ENCODE results near the gene ATXN1L. TPM values are rescaled to one million over a fixed set of nuclear protein-coding genes. Genes with fewer than 3 reads are reported as not detected.
"Not testable (repeated sequence)": the region's sequence is repeated elsewhere in the genome, so short reads cannot be mapped to it uniquely, and the experiment has no call there.

ATXN1L gene
- total and polyA plus RNA-seq, 2 experiments from 2014 or later = 6.8 to 10.2 TPM

DNA sequence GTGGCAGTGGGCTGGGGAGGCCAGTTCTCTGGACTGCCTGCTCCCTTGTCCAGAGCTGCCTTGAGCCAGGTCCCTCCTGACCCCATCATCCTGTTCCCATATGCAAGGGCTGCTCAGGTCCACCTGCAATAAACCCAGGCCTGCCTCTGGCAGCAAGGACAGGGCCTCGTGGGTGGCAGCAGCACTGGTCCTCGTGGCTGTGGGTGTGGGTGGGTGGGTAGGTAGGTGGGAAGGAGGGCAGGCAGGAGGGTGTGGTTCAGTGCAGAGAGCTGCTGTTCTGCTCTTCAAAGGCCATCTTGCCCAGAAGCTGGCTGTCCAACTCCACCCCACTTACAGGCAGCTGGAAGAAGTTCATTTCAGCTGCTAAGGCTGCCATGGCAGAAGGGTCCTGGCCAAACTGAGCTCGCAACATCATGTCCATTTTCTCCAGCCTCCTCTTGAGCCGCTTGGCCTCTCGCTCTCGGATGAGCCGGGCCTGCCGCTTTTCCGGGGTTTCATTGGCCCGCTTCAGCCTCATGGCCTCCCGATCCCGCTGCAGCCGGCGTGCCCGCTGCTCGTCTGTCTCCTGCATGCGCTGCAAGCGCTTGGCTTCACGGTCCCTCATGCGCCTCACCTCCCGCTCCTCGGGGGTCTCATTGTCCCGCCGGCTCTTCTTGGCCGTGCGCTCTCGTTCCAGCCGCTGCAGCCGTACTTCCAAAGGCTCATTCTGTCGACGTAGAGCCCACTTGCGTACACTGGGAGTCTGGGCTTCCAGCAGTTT, 14.2 kb downstream of the ATXN1L start:
- H3K9me2 ChIP-seq (ENCODE audit: insufficient read depth) = no peaks in the 10 kb centered on the region
- H3K4me2 ChIP-seq (ENCODE audit: unreplicated experiment) = no peak overlapping the region
- no peak overlapping the region for H3K9ac ChIP-seq
- H2AFZ ChIP-seq = no peak overlapping the region
- in situ Hi-C loops (cut with MboI) = no loop called here
- no peaks in the 10 kb centered on the region for H3K4me1 ChIP-seq (ENCODE audit: insufficient read depth)
- no peak overlapping the region for H3K4me3 ChIP-seq
- H3K27ac ChIP-seq = no peak overlapping the region
- WGBS, 2 experiments (ENCODE audit: low coverage in 1 of 2, low lambda C conversion rate in 2 of 2, missing lambda C conversion rate in 2 of 2) = 92 to 96% methylated on average over 31 to 32 of the region's 32 CpGs
- H3F3A ChIP-seq (ENCODE audit: insufficient read depth) = 0 out of 2 replicates have a peak, but pooled peaks cover 8% of the 10 kb centered on the region
- H3K27me3 ChIP-seq (replicated peaks; ENCODE audit: insufficient read depth) = no peaks in the 10 kb centered on the region
- no peaks in the 10 kb centered on the region for H4K20me1 ChIP-seq (ENCODE audit: insufficient read depth)
- no peak for DNase-seq
- H3K79me2 ChIP-seq (ENCODE audit: insufficient read depth) = peaks cover 35% of the 10 kb centered on the region
- no peak for TF ChIP-seq EZH2phosphoT487 (IDR thresholded peaks at IDR 0.05; ENCODE audit: insufficient read depth, low read depth)
- TF ChIP-seq EZH2 (IDR thresholded peaks at IDR 0.05; ENCODE audit: insufficient read depth, poor library complexity, severe bottlenecking) = no peak
- H3K36me3 ChIP-seq (ENCODE audit: low read depth) = peaks cover 8% of the 10 kb centered on the region; the same call in 1 of the 2 replicates
- H3K9me3 ChIP-seq (ENCODE audit: low read depth) = no peaks in the 10 kb centered on the region

- TF ChIP-seq EZH2 (IDR thresholded peaks at IDR 0.05; ENCODE audit: insufficient read depth, poor library complexity, severe bottlenecking) (no peak), EZH2phosphoT487 (IDR thresholded peaks at IDR 0.05; ENCODE audit: insufficient read depth, low read depth) (no peak)
- Histone ChIP-seq H3K4me3 (no peak overlapping the region), H3K4me1 (ENCODE audit: insufficient read depth) (no peaks in the 10 kb centered on the region), H3K9me3 (ENCODE audit: low read depth) (no peaks in the 10 kb centered on the region), H3K27me3 (replicated peaks; ENCODE audit: insufficient read depth) (no peaks in the 10 kb centered on the region), H4K20me1 (ENCODE audit: insufficient read depth) (no peaks in the 10 kb centered on the region), H3K9me2 (ENCODE audit: insufficient read depth) (no peaks in the 10 kb centered on the region), H3K4me2 (ENCODE audit: unreplicated experiment) (no peak overlapping the region), H3F3A (ENCODE audit: insufficient read depth) (0 out of 2 replicates have a peak, but pooled peaks cover 3% of the 10 kb centered on the region), H2AFZ (no peak overlapping the region), H3K27ac (no peak overlapping the region), H3K9ac (no peak overlapping the region), H3K36me3 (ENCODE audit: low read depth) (peaks cover 8% of the 10 kb centered on the region; the same call in 1 of the 2 replicates), H3K79me2 (ENCODE audit: insufficient read depth) (no peaks in the 10 kb centered on the region)
- DNase-seq = no peak
- in situ Hi-C loops (cut with MboI) = no loop called here
- WGBS, 2 experiments (ENCODE audit: low coverage in 1 of 2, low lambda C conversion rate in 2 of 2, missing lambda C conversion rate in 2 of 2) = 96 to 97% methylated on average over 5 of the region's 5 CpGs
Measured at GRCh38 chr16:71863995-71864394, 18.2 kb downstream of the ATXN1L start.

- no peak for TF ChIP-seq EZH2phosphoT487 (IDR thresholded peaks at IDR 0.05; ENCODE audit: insufficient read depth, low read depth)
- no peak for TF ChIP-seq EZH2 (IDR thresholded peaks at IDR 0.05; ENCODE audit: insufficient read depth, poor library complexity, severe bottlenecking)
- in situ Hi-C loops (cut with MboI) = no loop called here
- WGBS, 2 experiments (ENCODE audit: low coverage in 1 of 2, low lambda C conversion rate in 2 of 2, missing lambda C conversion rate in 2 of 2) = 75 to 76% methylated on average over 7 of the region's 7 CpGs
Measured at GRCh38 chr16:71865173-71865863, 19.5 kb downstream of the ATXN1L start.

GRCh38 chr16:71867175-71867574, 21.4 kb downstream of the ATXN1L start:
- in situ Hi-C loops (cut with MboI); DNase-seq: not testable (repeated sequence)
- 98 to 100% methylated on average over 6 of the region's 6 CpGs for WGBS, 2 experiments (ENCODE audit: low coverage in 1 of 2, low lambda C conversion rate in 2 of 2, missing lambda C conversion rate in 2 of 2)

More at GRCh38 chr16:71865173-71865863, 19.5 kb downstream of the ATXN1L start:
- H3K36me3 ChIP-seq (ENCODE audit: low read depth) = 0 out of 2 replicates have a peak, but pooled peaks cover 4% of the 10 kb centered on the region
- H2AFZ ChIP-seq = no peak overlapping the region
- H3K27ac ChIP-seq = no peak overlapping the region
- no peaks in the 10 kb centered on the region for H3K79me2 ChIP-seq (ENCODE audit: insufficient read depth)
- H3K9me3 ChIP-seq (ENCODE audit: low read depth) = no peaks in the 10 kb centered on the region
- H3K4me2 ChIP-seq (ENCODE audit: unreplicated experiment) = no peak overlapping the region
- H3K9me2 ChIP-seq (ENCODE audit: insufficient read depth) = no peaks in the 10 kb centered on the region
- no peaks in the 10 kb centered on the region for H3F3A ChIP-seq (ENCODE audit: insufficient read depth)
- DNase-seq = no peak
- H3K4me1 ChIP-seq (ENCODE audit: insufficient read depth) = no peaks in the 10 kb centered on the region
- no peaks in the 10 kb centered on the region for H4K20me1 ChIP-seq (ENCODE audit: insufficient read depth)
- H3K9ac ChIP-seq = no peak overlapping the region
- H3K27me3 ChIP-seq (replicated peaks; ENCODE audit: insufficient read depth) = no peaks in the 10 kb centered on the region
- H3K4me3 ChIP-seq = no peak overlapping the region

More at GRCh38 chr16:71867175-71867574, 21.4 kb downstream of the ATXN1L start:
- not testable (repeated sequence) for H3K27me3 ChIP-seq (replicated peaks; ENCODE audit: insufficient read depth); H3K4me3 ChIP-seq; H3K79me2 ChIP-seq (ENCODE audit: insufficient read depth); H3K4me1 ChIP-seq (ENCODE audit: insufficient read depth); H3K27ac ChIP-seq; H4K20me1 ChIP-seq (ENCODE audit: insufficient read depth); H3K9me3 ChIP-seq (ENCODE audit: low read depth); H3K9ac ChIP-seq; H3K36me3 ChIP-seq (ENCODE audit: low read depth); H3F3A ChIP-seq (ENCODE audit: insufficient read depth); H3K4me2 ChIP-seq (ENCODE audit: unreplicated experiment); H3K9me2 ChIP-seq (ENCODE audit: insufficient read depth); H2AFZ ChIP-seq
